Activated CD4-positive, alpha-beta T cell treated with anti-CD3 and anti-CD28 coated beads, Interleukin-2, Interleukin-6, amounts not matched to agents 100 ng/mL and 50 ng/mL, durations not matched to agents 16 hours and 8 hours (primary cell): Measurements from ENCODE around the gene NPW.

Source experiments
- DNase-seq: peaks from one replicate; pipeline ENCODE4 v3.0.0-alpha.2; 2020

Gene NPW

GRCh38 chr16:1984347-1985225 lies 35.0 kb upstream of the NPW start:
- DNase-seq, result peak; percentile 49

DNA sequence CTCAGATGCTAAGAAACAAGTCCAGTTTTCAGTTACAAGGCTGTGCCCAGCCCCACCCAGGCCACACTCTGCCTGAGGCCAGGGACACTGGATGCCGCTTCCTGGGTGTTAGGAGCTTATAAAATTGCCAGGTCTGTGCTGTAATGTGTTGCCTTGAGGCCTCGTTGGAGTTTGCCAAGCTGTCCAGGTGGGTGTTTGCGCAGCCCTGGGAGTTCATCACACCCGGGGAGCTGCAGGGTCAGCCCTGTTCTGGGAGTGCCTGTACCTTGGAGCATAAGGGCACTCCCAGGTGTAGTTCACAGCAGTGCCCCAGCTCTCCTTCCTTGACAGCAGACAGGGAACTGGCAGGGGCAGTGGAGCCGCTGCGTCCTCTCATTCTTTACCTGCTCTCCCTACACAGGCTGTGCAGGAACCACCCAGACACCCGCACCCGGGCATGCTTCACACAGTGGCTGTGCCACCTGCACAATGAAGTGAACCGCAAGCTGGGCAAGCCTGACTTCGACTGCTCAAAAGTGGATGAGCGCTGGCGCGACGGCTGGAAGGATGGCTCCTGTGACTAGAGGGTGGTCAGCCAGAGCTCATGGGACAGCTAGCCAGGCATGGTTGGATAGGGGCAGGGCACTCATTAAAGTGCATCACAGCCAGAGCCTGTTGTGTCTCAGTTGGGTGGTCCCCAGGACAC lies 34.0 kb upstream of the NPW start:
- DNase-seq, result no peak

GRCh38 chr16:1987198-1987597 lies 32.4 kb upstream of the NPW start:
- no peak for DNase-seq

GRCh38 chr16:1989209-1990100 lies 30.1 kb upstream of the NPW start, which contains the start of gene SYNGR3:
SYNGR3 (plus strand) TSS chr16:1989970; CDS start chr16:1990103, 133 bp downstream.
- no peak for DNase-seq

DNA sequence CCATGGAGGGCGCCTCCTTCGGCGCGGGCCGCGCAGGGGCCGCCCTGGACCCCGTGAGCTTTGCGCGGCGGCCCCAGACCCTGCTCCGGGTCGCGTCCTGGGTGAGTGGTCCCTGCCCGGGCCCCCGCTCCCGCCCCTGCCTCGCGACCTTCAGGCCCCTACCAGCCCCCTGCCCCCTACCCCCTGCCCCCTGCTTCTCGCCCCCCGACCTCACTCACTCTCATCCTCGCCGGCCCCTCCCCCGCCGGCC lies 29.6 kb upstream of the NPW start:
- DNase-seq, result no peak

- peak; percentile 57 for DNase-seq
These were observed 29.0 kb upstream of the NPW start for GRCh38 chr16:1990351-1991134.

DNA sequence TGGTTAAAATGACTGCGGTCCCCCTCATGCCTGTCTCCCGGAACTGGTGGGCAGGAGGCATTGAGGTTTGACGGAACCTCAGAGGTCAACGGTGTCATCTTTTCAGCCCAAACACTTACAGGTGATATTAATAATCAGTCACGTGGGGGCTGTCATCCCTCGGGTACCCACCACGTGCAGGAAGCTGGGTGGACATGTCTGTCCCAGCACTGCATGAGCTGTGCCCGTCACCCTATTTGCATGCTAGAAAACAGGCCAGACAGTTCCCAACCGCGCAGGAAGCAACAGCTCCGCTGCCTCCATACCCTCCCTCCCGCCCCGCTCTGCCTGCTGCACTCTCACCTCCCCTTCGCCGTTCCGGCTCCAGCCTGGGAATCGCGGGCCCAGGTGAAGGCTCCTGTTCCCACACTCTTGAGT lies 28.4 kb upstream of the NPW start:
- peak; percentile 62 for DNase-seq

- no peak for DNase-seq
These were observed 28.0 kb upstream of the NPW start for GRCh38 chr16:1991588-1991947.

DNA sequence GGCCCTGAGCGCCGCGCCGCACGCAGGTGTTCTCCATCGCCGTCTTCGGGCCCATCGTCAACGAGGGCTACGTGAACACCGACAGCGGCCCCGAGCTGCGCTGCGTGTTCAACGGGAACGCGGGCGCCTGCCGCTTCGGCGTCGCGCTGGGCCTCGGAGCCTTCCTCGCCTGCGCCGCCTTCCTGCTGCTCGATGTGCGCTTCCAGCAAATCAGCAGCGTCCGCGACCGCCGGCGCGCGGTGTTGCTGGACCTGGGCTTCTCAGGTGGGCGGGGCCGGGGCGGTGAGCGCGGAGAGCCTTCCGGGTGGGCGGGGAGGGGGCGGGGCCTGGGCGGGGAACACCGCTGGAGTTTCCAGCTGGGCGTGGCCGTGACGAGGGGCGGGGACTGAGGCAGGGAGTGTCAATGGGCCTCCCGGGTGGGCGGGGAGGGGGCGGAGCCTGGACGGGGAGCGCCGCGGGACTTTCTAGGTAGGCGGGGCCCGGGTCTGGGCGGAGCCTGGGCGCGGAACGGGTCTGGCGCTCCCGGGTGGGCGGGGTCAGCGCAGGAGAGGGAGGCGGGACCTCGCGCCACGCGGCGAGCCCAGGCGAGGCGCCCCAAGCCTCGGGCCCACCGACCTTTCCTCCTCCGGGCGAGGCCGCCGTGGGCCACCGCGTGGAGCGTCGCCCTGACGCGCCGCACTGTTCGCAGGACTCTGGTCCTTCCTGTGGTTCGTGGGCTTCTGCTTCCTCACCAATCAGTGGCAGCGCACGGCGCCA lies 27.5 kb upstream of the NPW start:
- DNase-seq, result peak; percentile 99

DNA sequence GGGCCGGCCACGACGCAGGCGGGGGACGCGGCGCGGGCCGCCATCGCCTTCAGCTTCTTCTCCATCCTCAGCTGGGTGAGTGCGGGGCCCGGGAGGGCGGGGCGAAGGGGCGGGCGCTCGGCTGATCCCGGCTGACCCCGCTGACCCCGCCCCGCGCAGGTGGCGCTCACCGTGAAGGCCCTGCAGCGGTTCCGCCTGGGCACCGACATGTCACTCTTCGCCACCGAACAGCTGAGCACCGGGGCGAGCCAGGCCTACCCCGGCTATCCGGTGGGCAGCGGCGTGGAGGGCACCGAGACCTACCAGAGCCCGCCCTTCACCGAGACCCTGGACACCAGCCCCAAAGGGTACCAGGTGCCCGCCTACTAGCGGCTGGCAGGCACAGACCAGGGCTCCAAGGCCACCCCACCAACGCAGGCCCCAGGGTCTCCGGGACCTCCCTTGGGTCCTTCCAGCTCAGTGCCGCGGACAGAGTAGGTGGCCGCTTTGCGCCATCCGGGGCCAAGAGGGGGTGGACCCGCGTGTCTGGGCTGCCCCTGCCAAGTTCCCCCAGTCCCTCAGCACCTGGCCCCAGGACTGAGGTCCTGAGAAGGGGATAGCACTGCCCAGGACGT lies 26.8 kb upstream of the NPW start:
- DNase-seq, result no peak

GRCh38 chr16:1993731-1994131 lies 25.9 kb upstream of the NPW start:
- DNase-seq, result peak; percentile 69

GRCh38 chr16:1997494-1998359 lies 21.9 kb upstream of the NPW start:
- DNase-seq, result no peak

DNA sequence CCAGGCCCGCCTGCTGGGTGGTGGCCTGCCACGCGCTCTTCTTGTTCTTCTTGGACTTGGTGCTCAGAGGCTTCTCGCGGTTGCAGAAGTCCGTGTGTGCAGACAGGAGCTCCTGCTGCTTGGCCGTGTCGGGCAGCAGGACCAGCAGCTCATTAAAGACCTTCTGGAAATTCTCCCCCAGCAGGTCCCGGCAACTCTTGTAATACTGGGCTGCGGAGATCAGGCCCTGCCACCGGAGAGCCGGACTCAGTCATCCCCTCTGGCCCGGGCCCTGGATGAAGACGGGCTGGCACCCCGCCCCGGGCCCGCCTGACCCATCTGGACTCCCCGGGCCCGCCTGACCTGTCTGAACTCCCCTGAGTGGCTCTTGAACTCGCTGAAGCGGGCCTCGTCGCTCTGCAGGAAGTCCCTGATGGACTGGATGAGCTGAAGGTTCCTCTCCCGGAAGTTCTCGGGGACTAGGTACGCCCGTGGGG lies 21.2 kb upstream of the NPW start:
- DNase-seq, result no peak

GRCh38 chr16:1998852-1999801 lies 20.5 kb upstream of the NPW start:
- DNase-seq, result no peak

GRCh38 chr16:1999866-2000514 lies 19.6 kb upstream of the NPW start:
- DNase-seq, result no peak

- no peak for DNase-seq
These were observed 18.6 kb upstream of the NPW start for GRCh38 chr16:2001035-2001434.

- no peak for DNase-seq
These were observed 17.9 kb upstream of the NPW start for GRCh38 chr16:2001456-2002355.
